ENCODE results near the gene TBC1D30. TPM values are rescaled to one million over a fixed set of nuclear protein-coding genes. Genes with fewer than 3 reads are reported as not detected.

Gene TBC1D30
- polyA plus RNA-seq, 2 of the 4 experiments (the other 2 are of a cell fraction), result 0.65 to 3.5 TPM

DNA sequence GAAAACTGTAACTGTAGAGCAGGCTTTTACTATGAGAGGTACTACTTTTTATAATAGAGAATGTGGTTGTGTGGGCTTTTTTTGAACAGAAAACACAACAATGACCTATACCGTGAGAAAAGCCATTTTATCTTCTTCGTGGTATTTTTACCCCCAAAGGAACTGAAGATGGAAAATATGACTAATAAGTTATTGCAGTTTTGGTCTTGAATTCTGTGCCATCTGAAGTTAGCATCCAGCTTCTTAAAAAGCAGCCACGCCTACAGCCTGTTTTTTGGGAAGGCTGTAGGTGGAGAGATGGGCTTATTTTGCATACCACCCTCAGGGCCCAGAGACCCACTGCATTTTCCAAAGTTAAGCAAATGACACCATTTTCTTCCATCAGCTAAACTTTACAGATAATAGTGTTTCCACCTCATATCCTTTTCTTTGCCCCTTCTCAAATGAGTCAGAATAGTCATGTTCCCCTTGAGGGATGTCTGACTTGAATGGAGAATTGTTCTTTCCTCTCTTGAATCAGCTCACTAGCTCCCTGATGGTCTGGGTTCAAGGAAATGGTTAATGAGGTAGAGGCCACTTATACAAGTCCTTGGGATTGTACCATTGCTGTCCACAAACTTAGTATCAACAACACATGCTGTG is 53.0 kb downstream of the TBC1D30 start:
- WGBS (ENCODE audit: missing lambda C conversion rate), result 50% methylated on average over 3 of the region's 3 CpGs
- POLR2A ChIA-PET, result no interaction called here
- H3K4me1 ChIP-seq, result no peaks in the 10 kb centered on the region
- FAIRE-seq (no peak), DNase-seq (ENCODE audit: low read depth in 1 of 2, low spot score in 1 of 2) (no peak), ATAC-seq (no peak)
- H3K27ac ChIP-seq, result no peak overlapping the region
- CTCF ChIA-PET, result interaction anchor here (0.6 to 7.7 kb wide), 4 partner anchors 14 to 1075 kb away, joined by 3 to 44 read pairs (median 4); no protein-coding TSS in a partner anchor
- no peak overlapping the region for H3K4me2 ChIP-seq
- H3K9me3 ChIP-seq, result no peaks in the 10 kb centered on the region
- H3K4me3 ChIP-seq, result no peak overlapping the region
- TF ChIP-seq, protein P1, sequence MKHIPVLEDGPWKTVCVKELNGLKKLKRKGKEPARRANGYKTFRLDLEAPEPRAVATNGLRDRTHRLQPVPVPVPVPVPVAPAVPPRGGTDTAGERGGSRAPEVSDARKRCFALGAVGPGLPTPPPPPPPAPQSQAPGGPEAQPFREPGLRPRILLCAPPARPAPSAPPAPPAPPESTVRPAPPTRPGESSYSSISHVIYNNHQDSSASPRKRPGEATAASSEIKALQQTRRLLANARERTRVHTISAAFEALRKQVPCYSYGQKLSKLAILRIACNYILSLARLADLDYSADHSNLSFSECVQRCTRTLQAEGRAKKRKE (CRISPR knock-in tag; IDR thresholded peaks at IDR 0.05; ENCODE audit: low read depth), result no peak
- no peak for TF ChIP-seq HDAC2 (IDR thresholded peaks at IDR 0.05)
- TF ChIP-seq HOXA7 (CRISPR knock-in tag; IDR thresholded peaks at IDR 0.05), result no peak
- no peak for TF ChIP-seq ZNF302 (CRISPR knock-in tag; IDR thresholded peaks at IDR 0.05)

DNA sequence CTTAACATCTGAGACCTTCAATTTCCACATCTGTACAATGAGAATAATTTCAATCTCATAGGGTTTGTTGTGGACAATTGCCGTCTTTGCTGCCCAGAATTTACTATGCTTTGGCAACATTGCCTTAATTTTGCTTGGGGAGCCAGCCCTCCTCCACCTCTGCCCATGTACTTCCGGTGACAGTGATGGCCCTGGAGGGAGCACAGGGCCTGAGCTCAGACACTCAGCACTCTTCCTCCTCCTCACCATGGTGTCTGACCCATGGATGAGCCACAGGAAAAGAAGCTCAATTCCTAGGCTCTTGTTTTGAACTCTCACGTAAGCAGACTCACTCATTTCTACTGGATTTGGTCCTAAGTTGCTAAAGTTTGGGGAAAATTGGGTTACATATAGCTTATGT is 58.2 kb downstream of the TBC1D30 start:
- Histone ChIP-seq H3K4me1 (no peaks in the 10 kb centered on the region), H3K9me3 (no peaks in the 10 kb centered on the region), H3K4me2 (no peak overlapping the region), H3K27ac (no peak overlapping the region), H3K4me3 (no peak overlapping the region)
- TF ChIP-seq TFCP2L1 (CRISPR knock-in tag; IDR thresholded peaks at IDR 0.05), result no peak
- TF ChIP-seq POLR2AphosphoS2 (conservative IDR thresholded peaks at IDR 0.05; ENCODE audit: low read length), result no peak
- TF ChIP-seq, protein P1 (CRISPR knock-in tag; IDR thresholded peaks at IDR 0.05; ENCODE audit: low read depth), result no peak
- no peak for TF ChIP-seq JUN (IDR thresholded peaks at IDR 0.05)
- no peak for TF ChIP-seq FOSB (CRISPR knock-in tag; IDR thresholded peaks at IDR 0.05)
- no peak for TF ChIP-seq JUNB (IDR thresholded peaks at IDR 0.05)
- TF ChIP-seq RAD21 (conservative IDR thresholded peaks at IDR 0.05 in 1 of 2, IDR thresholded peaks at IDR 0.05 in 1 of 2), result no peak
- TF ChIP-seq, protein P2, sequence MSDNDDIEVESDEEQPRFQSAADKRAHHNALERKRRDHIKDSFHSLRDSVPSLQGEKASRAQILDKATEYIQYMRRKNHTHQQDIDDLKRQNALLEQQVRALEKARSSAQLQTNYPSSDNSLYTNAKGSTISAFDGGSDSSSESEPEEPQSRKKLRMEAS (IDR thresholded peaks at IDR 0.05), result no peak
- TF ChIP-seq, protein P3, sequence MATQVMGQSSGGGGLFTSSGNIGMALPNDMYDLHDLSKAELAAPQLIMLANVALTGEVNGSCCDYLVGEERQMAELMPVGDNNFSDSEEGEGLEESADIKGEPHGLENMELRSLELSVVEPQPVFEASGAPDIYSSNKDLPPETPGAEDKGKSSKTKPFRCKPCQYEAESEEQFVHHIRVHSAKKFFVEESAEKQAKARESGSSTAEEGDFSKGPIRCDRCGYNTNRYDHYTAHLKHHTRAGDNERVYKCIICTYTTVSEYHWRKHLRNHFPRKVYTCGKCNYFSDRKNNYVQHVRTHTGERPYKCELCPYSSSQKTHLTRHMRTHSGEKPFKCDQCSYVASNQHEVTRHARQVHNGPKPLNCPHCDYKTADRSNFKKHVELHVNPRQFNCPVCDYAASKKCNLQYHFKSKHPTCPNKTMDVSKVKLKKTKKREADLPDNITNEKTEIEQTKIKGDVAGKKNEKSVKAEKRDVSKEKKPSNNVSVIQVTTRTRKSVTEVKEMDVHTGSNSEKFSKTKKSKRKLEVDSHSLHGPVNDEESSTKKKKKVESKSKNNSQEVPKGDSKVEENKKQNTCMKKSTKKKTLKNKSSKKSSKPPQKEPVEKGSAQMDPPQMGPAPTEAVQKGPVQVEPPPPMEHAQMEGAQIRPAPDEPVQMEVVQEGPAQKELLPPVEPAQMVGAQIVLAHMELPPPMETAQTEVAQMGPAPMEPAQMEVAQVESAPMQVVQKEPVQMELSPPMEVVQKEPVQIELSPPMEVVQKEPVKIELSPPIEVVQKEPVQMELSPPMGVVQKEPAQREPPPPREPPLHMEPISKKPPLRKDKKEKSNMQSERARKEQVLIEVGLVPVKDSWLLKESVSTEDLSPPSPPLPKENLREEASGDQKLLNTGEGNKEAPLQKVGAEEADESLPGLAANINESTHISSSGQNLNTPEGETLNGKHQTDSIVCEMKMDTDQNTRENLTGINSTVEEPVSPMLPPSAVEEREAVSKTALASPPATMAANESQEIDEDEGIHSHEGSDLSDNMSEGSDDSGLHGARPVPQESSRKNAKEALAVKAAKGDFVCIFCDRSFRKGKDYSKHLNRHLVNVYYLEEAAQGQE (IDR thresholded peaks at IDR 0.05), result no peak
- no peak for TF ChIP-seq EHF (CRISPR knock-in tag; IDR thresholded peaks at IDR 0.05)
- no peak for TF ChIP-seq RCOR1 (IDR thresholded peaks at IDR 0.05; ENCODE audit: low read depth, low read length)
- 59% methylated on average over 3 of the region's 3 CpGs for WGBS (ENCODE audit: missing lambda C conversion rate)
- ChIA-PET POLR2A (interaction anchor here (0.9 kb wide), 1 partner anchor 72 kb away, joined by 3 read pairs; no protein-coding TSS in a partner anchor), CTCF (interaction anchor here (0.7 to 2.8 kb wide), 4 partner anchors 9 to 81 kb away, joined by 3 to 15 read pairs (median 3); no protein-coding TSS in a partner anchor)
- ATAC-seq (no peak), DNase-seq (ENCODE audit: low read depth in 1 of 2, low spot score in 1 of 2) (no peak), FAIRE-seq (no peak)

All from A549 (cell line).